Ishikawa (cell line): ENCODE results near the gene WNT7B.

ENCODE experiments used
- CEBPB ChIP-seq: IDR thresholded peaks from 2 replicates; pipeline ENCODE4 v1.6.1; 2012
- EGR1 ChIP-seq: IDR thresholded peaks from 2 replicates; pipeline ENCODE4 v1.6.1; 2012
- EP300 ChIP-seq: IDR thresholded peaks from 2 replicates; pipeline ENCODE4 v1.6.1; 2012; ENCODE audit warnings: borderline replicate concordance
- FOXM1 ChIP-seq: IDR thresholded peaks from 2 replicates; pipeline ENCODE4 v1.6.1; 2012; ENCODE audit warnings: low read depth, borderline replicate concordance
- MAX ChIP-seq: IDR thresholded peaks from 2 replicates; pipeline ENCODE4 v1.6.1; 2012
- NFIC ChIP-seq: IDR thresholded peaks from 2 replicates; pipeline ENCODE4 v1.6.1; 2012
- RAD21 ChIP-seq: IDR thresholded peaks from 2 replicates; pipeline ENCODE4 v1.6.1; 2012; ENCODE audit warnings: low read depth
- REST ChIP-seq: IDR thresholded peaks from 2 replicates; pipeline ENCODE4 v1.6.1; 2012; ENCODE audit warnings: low read depth, mild to moderate bottlenecking
- TAF1 ChIP-seq: IDR thresholded peaks from 2 replicates; pipeline ENCODE4 v1.6.1; 2012; ENCODE audit warnings: low read depth, mild to moderate bottlenecking
- TCF12 ChIP-seq: IDR thresholded peaks from 2 replicates; pipeline ENCODE4 v1.6.1; 2012; ENCODE audit warnings: low read depth
- TEAD4 ChIP-seq: IDR thresholded peaks from 2 replicates; pipeline ENCODE4 v1.6.1; 2012
- USF1 ChIP-seq: IDR thresholded peaks from 2 replicates; pipeline ENCODE4 v1.6.1; 2012
- YY1 ChIP-seq: IDR thresholded peaks from 2 replicates; pipeline ENCODE4 v1.6.1; 2012; ENCODE audit warnings: low read depth
- ZBTB7A ChIP-seq: IDR thresholded peaks from 2 replicates; pipeline ENCODE4 v1.6.1; 2012; ENCODE audit warnings: low read depth

The WNT7B gene

GRCh38 chr22:45994491-45995404 is 17.8 kb upstream of the WNT7B start:
- TF ChIP-seq NFIC (0 out of 2 replicates have a peak, but pooled peaks have one; percentile 29), EP300 (no peak; the same call in 1 of the 2 replicates), FOXM1 (no peak; the same call in 1 of the 2 replicates), RAD21 (peak; percentile 99), TEAD4 (no peak), TAF1 (no peak), TCF12 (no peak)

- no peak for TF ChIP-seq EGR1
- no peak for TF ChIP-seq TEAD4
- TF ChIP-seq ZBTB7A = no peak
- TF ChIP-seq TAF1 = no peak
- no peak for TF ChIP-seq TCF12
- TF ChIP-seq YY1 = no peak
Observed at GRCh38 chr22:45993841-45994240, 16.9 kb upstream of the WNT7B start.

- no peak for TF ChIP-seq EGR1
- no peak for TF ChIP-seq REST
Observed at GRCh38 chr22:45993143-45993692, 16.3 kb upstream of the WNT7B start.

GRCh38 chr22:45992737-45993136 is 15.8 kb upstream of the WNT7B start:
- TF ChIP-seq REST (no peak), EP300 (no peak), CEBPB (no peak), ZBTB7A (no peak), MAX (no peak), USF1 (no peak), TEAD4 (no peak), EGR1 (no peak), TAF1 (no peak), NFIC (no peak), FOXM1 (no peak), YY1 (no peak)

GRCh38 chr22:45991098-45991497 is 14.1 kb upstream of the WNT7B start:
- no peak for TF ChIP-seq TCF12
- no peak for TF ChIP-seq FOXM1
- no peak for TF ChIP-seq EP300

GRCh38 chr22:45987136-45987861 is 10.3 kb upstream of the WNT7B start:
- no peak for TF ChIP-seq TCF12

- no peak for TF ChIP-seq MAX
- TF ChIP-seq EGR1 = no peak
- TF ChIP-seq YY1 = no peak
- TF ChIP-seq TCF12 = no peak
Observed at GRCh38 chr22:45984316-45984916, 7.5 kb upstream of the WNT7B start.
